ENCODE measurements around the gene EXOSC10.

DNA sequence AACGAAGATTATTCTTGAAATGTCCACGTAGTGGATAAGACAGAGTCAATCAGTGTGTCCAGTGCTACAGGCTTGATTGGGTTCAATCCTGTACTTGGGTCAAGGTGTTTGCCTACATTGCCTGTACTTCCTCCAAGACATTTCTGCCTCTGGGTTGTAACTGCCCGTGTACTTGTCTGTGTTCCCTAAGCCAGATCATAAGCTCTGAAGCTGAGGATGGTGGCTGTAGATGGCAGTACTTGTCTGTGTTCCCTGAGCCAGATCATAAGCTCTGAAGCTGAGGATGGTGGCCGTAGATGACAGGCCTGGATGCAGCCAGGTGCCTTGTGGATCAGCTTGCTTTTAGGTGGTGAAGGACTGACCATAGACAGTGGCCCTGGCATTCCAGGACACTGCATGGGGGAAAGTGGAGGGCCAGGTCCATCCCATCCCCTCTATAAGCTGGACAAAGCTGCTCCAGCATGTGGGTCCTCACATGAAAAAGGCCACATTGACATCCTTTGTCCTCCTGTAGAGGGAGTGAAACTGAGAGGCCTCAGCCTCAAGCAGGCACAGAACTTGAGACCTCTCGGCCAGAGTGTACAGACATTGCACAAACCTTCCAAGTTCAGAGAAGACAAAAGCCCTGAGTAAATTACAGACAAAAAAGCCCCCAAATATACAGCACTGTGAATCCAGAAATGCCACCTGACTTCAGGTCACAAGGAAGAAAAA lies 37.9 kb downstream of the EXOSC10 start:
- TF ChIP-seq EZH2 (IDR thresholded peaks at IDR 0.05; ENCODE audit: borderline replicate concordance, insufficient read depth, low read length, poor library complexity, severe bottlenecking) (no peak), CTCF (IDR thresholded peaks at IDR 0.05; ENCODE audit: poor library complexity, severe bottlenecking) (no peak)
